ENCODE results near the gene FOXE1.

- no peak for TF ChIP-seq CTCF (IDR thresholded peaks at IDR 0.05)
- no peak for TF ChIP-seq POLR2A (IDR thresholded peaks at IDR 0.05)
- TF ChIP-seq POLR2AphosphoS5 (IDR thresholded peaks at IDR 0.05): no peak
- no peak for TF ChIP-seq EP300 (IDR thresholded peaks at IDR 0.05; ENCODE audit: low read depth)
Measured at GRCh38 chr9:97812247-97812543, 40.8 kb upstream of the FOXE1 start.

All from transverse colon (tissue), 4 donors.